ENCODE data around the gene CLCN7. TPM values are rescaled to one million over a fixed set of nuclear protein-coding genes. Genes with fewer than 3 reads are reported as not detected.

CLCN7 gene
- total and polyA plus RNA-seq, 2 of the 13 experiments (the other 11 are each of a cell fraction or from before 2014, with no cell fraction given): 24.6 to 25.1 TPM

- Histone ChIP-seq H3K9me3 (ENCODE audit: low read length) (no peaks in the 10 kb centered on the region), H3K27ac (ENCODE audit: extremely low read length, insufficient read depth, low read length) (no peak within 1 kb of the TSS), H3K27me3 (ENCODE audit: control insufficient read depth in 1 of 2, insufficient read depth in 2 of 2, low read length in 2 of 2) (peaks cover 4 to 6% of the 10 kb centered on the region in 2 experiments; a peak in 3 of 5 replicates), H3K4me1 (ENCODE audit: insufficient read depth, low read length) (peaks cover 22% of the 10 kb centered on the region), H4K20me1 (ENCODE audit: insufficient read depth, low read length) (no peaks in the 10 kb centered on the region), H3K36me3 (replicated peaks in 1 of 2; ENCODE audit: control insufficient read depth in 1 of 2, insufficient read depth in 2 of 2, low read length in 2 of 2) (no peaks in the 10 kb centered on the region; a peak in 1 of 5 replicates), H3K79me2 (ENCODE audit: insufficient read depth, low read length) (no peaks in the 10 kb centered on the region), H3K4me3 (replicated peaks in 1 of 3; ENCODE audit: insufficient read depth in 1 of 3, low read depth in 2 of 3, low read length in 3 of 3) (no peak within 1 kb of the TSS), H3K4me2 (ENCODE audit: low read depth, low read length) (no peak within 1 kb of the TSS), H2AFZ (ENCODE audit: low read length) (no peak within 1 kb of the TSS), H3K9ac (ENCODE audit: insufficient read depth, low read depth, low read length) (0 out of 2 replicates have a peak within 1 kb of the TSS, but pooled peaks have one; percentile 8)
- DNase-seq (ENCODE audit: low spot score) (no peak), FAIRE-seq (no peak), ATAC-seq (peak; percentile 6; the same call in 2 of the 3 replicates)
- CTCF ChIA-PET (ENCODE audit: low intra/inter-chr PET ratio, low total read pairs): no interaction called here
- intact Hi-C loops (cut with micrococcal nuclease; ENCODE audit: unreplicated experiment): no loop called here
- POLR2A ChIA-PET: no interaction called here
- no TSS peak for BruUV-seq (replicated peaks)
- TF ChIP-seq PRDM10 (CRISPR knock-in tag; IDR thresholded peaks at IDR 0.05; ENCODE audit: low read depth) (no peak), AGO1 (IDR thresholded peaks at IDR 0.05; ENCODE audit: low read depth, low read length, poor library complexity, severe bottlenecking) (peak; percentile 67), ZNF768 (CRISPR knock-in tag; IDR thresholded peaks at IDR 0.05) (peak; percentile 93), EHMT2 (IDR thresholded peaks at IDR 0.05; ENCODE audit: borderline replicate concordance, low read depth, low read length) (no peak), KDM2A (CRISPR knock-in tag; IDR thresholded peaks at IDR 0.05; ENCODE audit: borderline replicate concordance, low read depth) (peak; percentile 50; the same call in 1 of the 2 replicates), AGO2 (optimal IDR thresholded peaks at IDR 0.05; ENCODE audit: low read depth, low read length) (peak; percentile 88)
- in situ Hi-C loops (cut with HindIII; ENCODE audit: extremely low pct_ligation_motif_present, low pct_unique_long_range_greater_than_20kb): no loop called here
- 80% methylated on average over 5 of the region's 27 CpGs for WGBS (ENCODE audit: low lambda C conversion rate)
Measured at GRCh38 chr16:1443980-1444729, 30.7 kb downstream of the CLCN7 start, which contains the start of gene CCDC154. Gene CCDC154 (minus strand): TSS chr16:1444556. CDS start chr16:1444322, 234 bp downstream.
